ENCODE data around the gene FIZ1.

- TF ChIP-seq POLR2A (IDR thresholded peaks at IDR 0.05; ENCODE audit: low read depth, low read length) (no peak), POLR2AphosphoS5 (IDR thresholded peaks at IDR 0.05; ENCODE audit: low read depth, low read length) (no peak)
Observed at GRCh38 chr19:55613930-55614710, 14.8 kb upstream of the FIZ1 start.
